ENCODE results near the gene PHF2. TPM values are rescaled to one million over a fixed set of nuclear protein-coding genes. Genes with fewer than 3 reads are reported as not detected.

PHF2 gene
- total RNA-seq, 2 donors from 2014 or later: 14.9 to 19.5 TPM

GRCh38 chr9:93557366-93558137 lies 18.8 kb upstream of the PHF2 start:
- no peak for ATAC-seq
- Mint-ChIP-seq H3K36me3 (peaks cover 30% of the 10 kb centered on the region), H3K4me3 (no peak overlapping the region), H3K27me3 (no peaks in the 10 kb centered on the region), H3K27ac (no peak overlapping the region), H3K4me1 (ENCODE audit: low read depth in 2 of 2) (no peaks in the 10 kb centered on the region), H3K9me3 (no peaks in the 10 kb centered on the region)
- DNase-seq (ENCODE audit: low spot score): no peak

- no peak overlapping the region for H3K27ac Mint-ChIP-seq
- H3K27me3 Mint-ChIP-seq: no peaks in the 10 kb centered on the region
- ATAC-seq (no peak), DNase-seq (ENCODE audit: low spot score) (no peak)
- no peak overlapping the region for H3K4me3 Mint-ChIP-seq
- no peaks in the 10 kb centered on the region for H3K4me1 Mint-ChIP-seq (ENCODE audit: low read depth in 2 of 2)
- no peaks in the 10 kb centered on the region for H3K9me3 Mint-ChIP-seq
- peaks cover 32% of the 10 kb centered on the region for H3K36me3 Mint-ChIP-seq
Measured at GRCh38 chr9:93558503-93558902, 17.9 kb upstream of the PHF2 start.

GRCh38 chr9:93560991-93561390 lies 15.4 kb upstream of the PHF2 start:
- Mint-ChIP-seq H3K4me3 (no peak overlapping the region), H3K27ac (no peak overlapping the region), H3K9me3 (no peaks in the 10 kb centered on the region), H3K4me1 (ENCODE audit: low read depth in 2 of 2) (peaks cover 7 to 9% of the 10 kb centered on the region in 2 donors), H3K27me3 (no peaks in the 10 kb centered on the region), H3K36me3 (peaks cover 36% of the 10 kb centered on the region)
- DNase-seq (ENCODE audit: low spot score): no peak
- ATAC-seq: no peak

GRCh38 chr9:93562157-93562556 lies 14.2 kb upstream of the PHF2 start:
- H3K27me3 Mint-ChIP-seq: no peaks in the 10 kb centered on the region
- no peak for ATAC-seq
- peaks cover 9 to 15% of the 10 kb centered on the region in 2 donors for H3K4me1 Mint-ChIP-seq (ENCODE audit: low read depth in 2 of 2)
- H3K27ac Mint-ChIP-seq: no peak overlapping the region
- DNase-seq (ENCODE audit: low spot score): no peak
- peaks cover 36% of the 10 kb centered on the region for H3K36me3 Mint-ChIP-seq
- no peak overlapping the region for H3K4me3 Mint-ChIP-seq
- no peaks in the 10 kb centered on the region for H3K9me3 Mint-ChIP-seq

GRCh38 chr9:93565089-93565488 lies 11.3 kb upstream of the PHF2 start:
- peaks cover 22% of the 10 kb centered on the region for H3K36me3 Mint-ChIP-seq
- H3K27me3 Mint-ChIP-seq: no peaks in the 10 kb centered on the region
- H3K4me1 Mint-ChIP-seq (ENCODE audit: low read depth in 2 of 2): peaks cover 15 to 21% of the 10 kb centered on the region in 2 donors
- H3K27ac Mint-ChIP-seq: peak overlapping the region; percentile 81 to 86
- DNase-seq (ENCODE audit: low spot score) (no peak), ATAC-seq (no peak)
- no peaks in the 10 kb centered on the region for H3K9me3 Mint-ChIP-seq
- H3K4me3 Mint-ChIP-seq: peak overlapping the region; percentile 86

GRCh38 chr9:93566408-93567270 lies 9.7 kb upstream of the PHF2 start:
- Mint-ChIP-seq H3K27me3 (no peaks in the 10 kb centered on the region), H3K9me3 (no peaks in the 10 kb centered on the region)

GRCh38 chr9:93567271-93567959 lies 9.0 kb upstream of the PHF2 start:
- Mint-ChIP-seq H3K9me3 (no peaks in the 10 kb centered on the region), H3K4me1 (ENCODE audit: low read depth in 2 of 2) (peaks cover 20 to 25% of the 10 kb centered on the region in 2 donors), H3K4me3 (peak overlapping the region; percentile 86), H3K27ac (peak overlapping the region; percentile 81 to 86), H3K27me3 (no peaks in the 10 kb centered on the region), H3K36me3 (peaks cover 30% of the 10 kb centered on the region)
- no peak for DNase-seq (ENCODE audit: low spot score)
- ATAC-seq: no peak

More at GRCh38 chr9:93566408-93567270, 9.7 kb upstream of the PHF2 start:
- peak overlapping the region; percentile 81 to 86 for H3K27ac Mint-ChIP-seq
- peaks cover 35% of the 10 kb centered on the region for H3K36me3 Mint-ChIP-seq
- DNase-seq (ENCODE audit: low spot score) (peak; percentile 99), ATAC-seq (peak; percentile 99 to 100)
- peaks cover 19 to 25% of the 10 kb centered on the region in 2 donors for H3K4me1 Mint-ChIP-seq (ENCODE audit: low read depth in 2 of 2)
- peak overlapping the region; percentile 86 for H3K4me3 Mint-ChIP-seq

- no peak overlapping the region for H3K4me3 Mint-ChIP-seq
- ATAC-seq: no peak
- peaks cover 22 to 25% of the 10 kb centered on the region in 2 donors for H3K4me1 Mint-ChIP-seq (ENCODE audit: low read depth in 2 of 2)
- peaks cover 26% of the 10 kb centered on the region for H3K36me3 Mint-ChIP-seq
- H3K9me3 Mint-ChIP-seq: no peaks in the 10 kb centered on the region
- no peaks in the 10 kb centered on the region for H3K27me3 Mint-ChIP-seq
- no peak for DNase-seq (ENCODE audit: low spot score)
- peak overlapping the region; percentile 81 to 86 for H3K27ac Mint-ChIP-seq
Measured at GRCh38 chr9:93568169-93568568, 8.2 kb upstream of the PHF2 start.

GRCh38 chr9:93569621-93570174 lies 6.7 kb upstream of the PHF2 start:
- Mint-ChIP-seq H3K4me3 (no peak overlapping the region), H3K9me3 (no peaks in the 10 kb centered on the region), H3K36me3 (peaks cover 12% of the 10 kb centered on the region), H3K27me3 (no peaks in the 10 kb centered on the region), H3K27ac (peak overlapping the region in 1 of 2 donors; percentile 54), H3K4me1 (ENCODE audit: low read depth in 2 of 2) (peaks cover 25 to 26% of the 10 kb centered on the region in 2 donors)
- DNase-seq (ENCODE audit: low spot score): no peak
- ATAC-seq: no peak

GRCh38 chr9:93572221-93572620 lies 4.2 kb upstream of the PHF2 start:
- peaks cover 14 to 22% of the 10 kb centered on the region in 2 donors for H3K4me1 Mint-ChIP-seq (ENCODE audit: low read depth in 2 of 2)
- no peaks in the 10 kb centered on the region for H3K9me3 Mint-ChIP-seq
- DNase-seq (ENCODE audit: low spot score) (no peak), ATAC-seq (no peak)
- no peak overlapping the region for H3K27ac Mint-ChIP-seq
- H3K27me3 Mint-ChIP-seq: no peaks in the 10 kb centered on the region
- peaks cover 12% of the 10 kb centered on the region for H3K36me3 Mint-ChIP-seq
- H3K4me3 Mint-ChIP-seq: no peak overlapping the region

- no peak for DNase-seq (ENCODE audit: low spot score)
- H3K27ac Mint-ChIP-seq: peak overlapping the region in 1 of 2 donors; percentile 33
- H3K4me1 Mint-ChIP-seq (ENCODE audit: low read depth in 2 of 2): peaks cover 13 to 22% of the 10 kb centered on the region in 2 donors
- no peak overlapping the region for H3K4me3 Mint-ChIP-seq
- H3K27me3 Mint-ChIP-seq: no peaks in the 10 kb centered on the region
- no peaks in the 10 kb centered on the region for H3K9me3 Mint-ChIP-seq
- ATAC-seq: no peak
- peaks cover 12% of the 10 kb centered on the region for H3K36me3 Mint-ChIP-seq
Measured at GRCh38 chr9:93572636-93573515, 3.5 kb upstream of the PHF2 start.

GRCh38 chr9:93573516-93573828 lies 2.9 kb upstream of the PHF2 start:
- ATAC-seq: no peak
- no peak overlapping the region for H3K4me3 Mint-ChIP-seq

More at GRCh38 chr9:93573516-93573828, 2.9 kb upstream of the PHF2 start:
- H3K36me3 Mint-ChIP-seq: peaks cover 12% of the 10 kb centered on the region
- peaks cover 17 to 22% of the 10 kb centered on the region in 2 donors for H3K4me1 Mint-ChIP-seq (ENCODE audit: low read depth in 2 of 2)
- no peaks in the 10 kb centered on the region for H3K9me3 Mint-ChIP-seq
- no peak for DNase-seq (ENCODE audit: low spot score)
- no peaks in the 10 kb centered on the region for H3K27me3 Mint-ChIP-seq
- peak overlapping the region in 1 of 2 donors; percentile 33 for H3K27ac Mint-ChIP-seq
